HG03045 (cell line): Measurements from ENCODE around the gene EPAS1.

ENCODE experiments used
- ATAC-seq: cut with Tn5 transposase; IDR thresholded peaks from one replicate; pipeline ENCODE4 v1.9.1; 2021; ENCODE audit warnings: mild to moderate bottlenecking, moderate library complexity; ENCODE audit not compliant: unreplicated experiment

EPAS1 gene

GRCh38 chr2:46337208-46337994, 40.2 kb downstream of the EPAS1 start:
- no peak for ATAC-seq

GRCh38 chr2:46338674-46339073, 41.5 kb downstream of the EPAS1 start:
- no peak for ATAC-seq

GRCh38 chr2:46339200-46339599, 42.0 kb downstream of the EPAS1 start:
- no peak for ATAC-seq

- no peak for ATAC-seq
These were observed 42.7 kb downstream of the EPAS1 start for GRCh38 chr2:46339676-46340459.

- ATAC-seq: no peak
These were observed 43.7 kb downstream of the EPAS1 start for GRCh38 chr2:46340740-46341420.

GRCh38 chr2:46342566-46343315, 45.5 kb downstream of the EPAS1 start:
- ATAC-seq: no peak

GRCh38 chr2:46344706-46345105, 47.5 kb downstream of the EPAS1 start:
- ATAC-seq: no peak

GRCh38 chr2:46345775-46346174, 48.6 kb downstream of the EPAS1 start:
- ATAC-seq: no peak

- no peak for ATAC-seq
These were observed 49.5 kb downstream of the EPAS1 start for GRCh38 chr2:46346719-46347118.

GRCh38 chr2:46347648-46348280, 50.6 kb downstream of the EPAS1 start:
- ATAC-seq: no peak

GRCh38 chr2:46349115-46349547, 51.9 kb downstream of the EPAS1 start:
- ATAC-seq: no peak

- ATAC-seq: no peak
These were observed 53.0 kb downstream of the EPAS1 start for GRCh38 chr2:46350029-46350689.

- no peak for ATAC-seq
These were observed 54.0 kb downstream of the EPAS1 start for GRCh38 chr2:46351098-46351749.

GRCh38 chr2:46351750-46352138, 54.5 kb downstream of the EPAS1 start:
- no peak for ATAC-seq

GRCh38 chr2:46352621-46353020, 55.4 kb downstream of the EPAS1 start:
- ATAC-seq: no peak

GRCh38 chr2:46353509-46353908, 56.3 kb downstream of the EPAS1 start:
- no peak for ATAC-seq

- ATAC-seq: no peak
These were observed 58.5 kb downstream of the EPAS1 start for GRCh38 chr2:46355756-46356155.

GRCh38 chr2:46356991-46357390, 59.8 kb downstream of the EPAS1 start:
- no peak for ATAC-seq

GRCh38 chr2:46358713-46359112, 61.5 kb downstream of the EPAS1 start:
- no peak for ATAC-seq
